GM20000 (cell line): ENCODE results near the gene SEMA5A.

Experiments
- DNase-seq: peaks from one replicate; pipeline ENCODE4 v3.0.0; 2012; ENCODE audit warnings: low spot score
- CTCF ChIP-seq: IDR thresholded peaks from 2 replicates; pipeline ENCODE4 v1.5.1; 2012; ENCODE audit warnings: mild to moderate bottlenecking, control low read depth; ENCODE audit errors: extremely low read depth, missing control alignments

Gene SEMA5A

GRCh38 chr5:9464478-9464877, 81.4 kb downstream of the SEMA5A start:
- TF ChIP-seq CTCF: no peak
- DNase-seq: no peak

- TF ChIP-seq CTCF: no peak
- DNase-seq: no peak
These were observed 83.8 kb downstream of the SEMA5A start for GRCh38 chr5:9462109-9462508.

GRCh38 chr5:9460885-9461645, 84.8 kb downstream of the SEMA5A start:
- TF ChIP-seq CTCF: no peak

GRCh38 chr5:9456435-9457042, 89.3 kb downstream of the SEMA5A start:
- DNase-seq: no peak
- TF ChIP-seq CTCF: no peak

More at GRCh38 chr5:9460885-9461645, 84.8 kb downstream of the SEMA5A start:
- no peak for DNase-seq

GRCh38 chr5:9455826-9456434, 89.9 kb downstream of the SEMA5A start:
- no peak for TF ChIP-seq CTCF
- no peak for DNase-seq

- no peak for DNase-seq
- TF ChIP-seq CTCF: no peak
These were observed 91.4 kb downstream of the SEMA5A start for GRCh38 chr5:9454491-9454890.

- DNase-seq: peak; percentile 32
These were observed 91.8 kb downstream of the SEMA5A start for GRCh38 chr5:9454012-9454481.

More at GRCh38 chr5:9454012-9454481, 91.8 kb downstream of the SEMA5A start:
- no peak for TF ChIP-seq CTCF
